ENCODE measurements around the gene USP47. TPM values are rescaled to one million over a fixed set of nuclear protein-coding genes. Genes with fewer than 3 reads are reported as not detected.

The USP47 gene
- total and polyA plus RNA-seq, 2 of the 8 experiments (the other 6 are each of a cell fraction or from before 2014, with no cell fraction given) = 4.2 to 21.3 TPM

- Histone ChIP-seq H2BK120ac (replicated peaks; ENCODE audit: low read depth, low read length) (no peak overlapping the region), H2AK5ac (ENCODE audit: low read depth, low read length) (no peak overlapping the region), H3K27ac (ENCODE audit: low read depth, low read length) (no peak overlapping the region), H3K79me1 (ENCODE audit: low read depth, low read length) (no peaks in the 10 kb centered on the region), H4K20me1 (replicated peaks in 1 of 2; ENCODE audit: control insufficient read depth in 1 of 2, insufficient read depth in 2 of 2, low read length in 2 of 2) (no peaks in the 10 kb centered on the region), H3K23me2 (ENCODE audit: low read depth, low read length) (no peaks in the 10 kb centered on the region), H2AFZ (ENCODE audit: low read length) (no peak overlapping the region), H4K91ac (replicated peaks; ENCODE audit: insufficient read length, low read length) (no peak overlapping the region), H3K9me3 (ENCODE audit: insufficient read depth in 2 of 2, low read depth in 1 of 2, low read length in 1 of 2) (no peaks in the 10 kb centered on the region), H3K27me3 (replicated peaks in 1 of 4; ENCODE audit: control insufficient read depth in 3 of 4, extremely low read depth in 1 of 4, insufficient read depth in 3 of 4, low read length in 3 of 4) (no peaks in the 10 kb centered on the region), H4K8ac (ENCODE audit: extremely low read depth, insufficient read depth, low read length) (no peak overlapping the region), H3K79me2 (ENCODE audit: control insufficient read depth in 1 of 2, insufficient read depth in 2 of 2, low read length in 2 of 2) (no peaks in the 10 kb centered on the region), H3K4me3 (ENCODE audit: extremely low read depth in 1 of 4, insufficient read depth in 2 of 4, low read depth in 3 of 4, low read length in 4 of 4) (no peak overlapping the region), H3K36me3 (ENCODE audit: control insufficient read depth in 2 of 4, insufficient read depth in 4 of 4, low read length in 3 of 4) (peaks cover 5 to 16% (median 13%) of the 10 kb centered on the region in 4 experiments; a peak in 7 of 8 replicates), H2BK20ac (ENCODE audit: low read length) (no peak overlapping the region), H4K5ac (ENCODE audit: insufficient read length, low read depth, low read length) (no peak overlapping the region), H2BK5ac (ENCODE audit: low read depth, low read length) (no peak overlapping the region), H2BK15ac (ENCODE audit: low read length) (no peak overlapping the region), H3K14ac (ENCODE audit: insufficient read length) (no peak overlapping the region), H3K18ac (ENCODE audit: extremely low read depth, low read length) (no peak overlapping the region), H3K4ac (replicated peaks; ENCODE audit: insufficient read length, low read depth, low read length) (no peak overlapping the region), H3K9ac (replicated peaks in 1 of 4; ENCODE audit: extremely low read depth in 1 of 4, low read depth in 3 of 4, low read length in 3 of 4) (no peak overlapping the region), H3K23ac (ENCODE audit: insufficient read length) (no peak overlapping the region), H2BK12ac (ENCODE audit: low read depth, low read length) (no peak overlapping the region), H3K56ac (replicated peaks; ENCODE audit: insufficient read length, low read depth, low read length) (no peak overlapping the region), H3K4me1 (replicated peaks in 1 of 4; ENCODE audit: control insufficient read depth in 3 of 4, insufficient read depth in 4 of 4, low read length in 3 of 4) (no peaks in the 10 kb centered on the region), H3K4me2 (ENCODE audit: insufficient read depth in 1 of 2, low read depth in 2 of 2, low read length in 2 of 2) (no peak overlapping the region)
- POLR2A ChIA-PET (ENCODE audit: partially characterized antibody) = no interaction called here
- DNase-seq (ENCODE audit: low read depth in 1 of 2, low spot score in 2 of 2) (no peak), FAIRE-seq (no peak)
- CTCF ChIA-PET (ENCODE audit: partially characterized antibody) = interaction anchor here (1.0 kb wide), 1 partner anchor 31 kb away, joined by 3 read pairs; no protein-coding TSS in a partner anchor
- WGBS, 2 experiments (ENCODE audit: extremely low coverage in 1 of 2, insufficient coverage in 1 of 2, insufficient read length in 1 of 2, insufficient replicate concordance in 2 of 2, low coverage in 1 of 2, low lambda C conversion rate in 2 of 2, missing lambda C conversion rate in 1 of 2) = 93% methylated on average over 3 of the region's 3 CpGs; no CpG with 5 or more reads in 1 of the 2 experiments
- TF ChIP-seq POU5F1 (IDR thresholded peaks at IDR 0.05; ENCODE audit: low read depth, low read length) (no peak), CHD1 (IDR thresholded peaks at IDR 0.05; ENCODE audit: low read depth, low read length) (no peak), SP2 (IDR thresholded peaks at IDR 0.05; ENCODE audit: low read length) (no peak), FOSL1 (IDR thresholded peaks at IDR 0.05; ENCODE audit: insufficient read depth, low read depth, low read length) (no peak), RFX5 (IDR thresholded peaks at IDR 0.05; ENCODE audit: borderline replicate concordance, low read depth, low read length) (no peak), ATF2 (IDR thresholded peaks at IDR 0.05; ENCODE audit: low read length) (no peak), GTF2F1 (IDR thresholded peaks at IDR 0.05; ENCODE audit: borderline replicate concordance, low read depth, low read length) (no peak), ZNF274 (IDR thresholded peaks at IDR 0.05; ENCODE audit: borderline replicate concordance, extremely low read depth, low read length) (no peak), CTCF (IDR thresholded peaks at IDR 0.05; ENCODE audit: control extremely low read depth in 1 of 3, insufficient read depth in 1 of 3, low read depth in 1 of 3, low read length in 3 of 3) (no peak), RNF2 (IDR thresholded peaks at IDR 0.05; ENCODE audit: borderline replicate concordance, low read depth, low read length, missing control alignments, poor library complexity, severe bottlenecking) (no peak), ASH2L (IDR thresholded peaks at IDR 0.05; ENCODE audit: low read length) (no peak)
Observed at GRCh38 chr11:11997049-11997322, 155.2 kb downstream of the USP47 start.
